T-helper 2 cell treated with Interferon-gamma antibody and Interleukin-4, amounts not matched to agents 5 μg/mL and 100 μg/mL, for 36 hours (primary cell): ENCODE data around the gene CASP6.

Experiments used
- DNase-seq: peaks from one replicate; pipeline ENCODE4 v3.0.0; 2021; ENCODE audit warnings: low spot score
- H3K27ac Mint-ChIP-seq: one replicate; pipeline ENCODE4 v1.8.0; 2021; ENCODE audit warnings: mild to moderate bottlenecking, mixed read lengths
- H3K27me3 Mint-ChIP-seq: one replicate; pipeline ENCODE4 v1.8.0; 2021; ENCODE audit warnings: low read depth, mixed read lengths
- H3K36me3 Mint-ChIP-seq: one replicate; pipeline ENCODE4 v1.8.0; 2021; ENCODE audit warnings: low read depth, mixed read lengths
- H3K4me1 Mint-ChIP-seq: one replicate; pipeline ENCODE4 v1.8.0; 2021; ENCODE audit warnings: low read depth, mixed read lengths
- H3K4me3 Mint-ChIP-seq: one replicate; pipeline ENCODE4 v1.8.0; 2022; ENCODE audit warnings: mild to moderate bottlenecking, moderate library complexity, mixed read lengths
- H3K9me3 Mint-ChIP-seq: one replicate; pipeline ENCODE4 v1.8.0; 2021; ENCODE audit warnings: mixed read lengths

CASP6 gene

DNA sequence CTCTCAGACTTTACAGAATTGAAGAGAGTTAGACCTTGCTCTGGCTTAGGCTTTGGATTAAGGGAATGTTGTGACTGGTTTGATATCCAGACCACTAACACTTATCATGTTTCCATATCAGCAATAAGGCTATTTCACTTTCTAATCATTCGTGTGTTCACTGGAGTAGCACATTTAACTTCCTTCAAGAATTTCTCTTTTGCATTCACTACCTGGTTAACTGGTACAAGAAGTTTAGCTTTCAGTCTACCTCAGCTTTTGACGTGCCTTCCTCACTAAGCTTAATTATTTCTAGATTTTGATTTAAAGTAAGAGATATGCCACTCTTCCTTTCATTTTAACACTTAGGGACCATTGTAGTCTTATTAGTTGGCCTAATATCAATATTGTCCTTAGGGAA lies 62.6 kb downstream of the CASP6 start:
- no peak for DNase-seq
- H3K36me3 Mint-ChIP-seq: peaks cover 24% of the 10 kb centered on the region
- H3K4me3 Mint-ChIP-seq: no peak overlapping the region
- no peaks in the 10 kb centered on the region for H3K27me3 Mint-ChIP-seq
- H3K9me3 Mint-ChIP-seq: peaks cover 18% of the 10 kb centered on the region
- H3K27ac Mint-ChIP-seq: peak overlapping the region; percentile 13
- H3K4me1 Mint-ChIP-seq: peaks cover 16% of the 10 kb centered on the region
